Stimulated activated naive B cell treated with anti-CD40 and anti-IgM and Interleukin-4, amounts not matched to agents 10 μg/mL and 1 μg/mL and 100 μg/mL, for 72 hours (primary cell): Measurements from ENCODE around the gene DRC3.

ENCODE experiments used
- ATAC-seq, 2 donors: fragments of 150-1000 bp; cut with Tn5 transposase; replicated peaks; 2 replicates each; pipeline ENCODE4 v1.10.0; 2021; ENCODE audit warnings: moderate library complexity in 1 of 2
- DNase-seq: peaks from one replicate; pipeline ENCODE4 v3.0.0; 2021
- H3K27ac Mint-ChIP-seq: one replicate; pipeline ENCODE4 v1.8.0; 2022; ENCODE audit warnings: mild to moderate bottlenecking, mixed read lengths
- H3K27me3 Mint-ChIP-seq, 2 donors: one replicate each; pipeline ENCODE4 v1.8.0; 2022; ENCODE audit warnings: mixed read lengths in 2 of 2
- H3K36me3 Mint-ChIP-seq, 2 donors: one replicate each; pipeline ENCODE4 v1.8.0; 2022; ENCODE audit warnings: mixed read lengths in 2 of 2, mild to moderate bottlenecking in 1 of 2
- H3K4me1 Mint-ChIP-seq, 2 donors: one replicate each; pipeline ENCODE4 v1.8.0; 2022; ENCODE audit warnings: mixed read lengths in 2 of 2, mild to moderate bottlenecking in 1 of 2
- H3K4me3 Mint-ChIP-seq, 2 donors: one replicate each; pipeline ENCODE4 v1.8.0; 2022; ENCODE audit warnings: mild to moderate bottlenecking in 2 of 2, mixed read lengths in 2 of 2, moderate library complexity in 1 of 2
- H3K9me3 Mint-ChIP-seq, 2 donors: one replicate each; pipeline ENCODE4 v1.8.0; 2022; ENCODE audit warnings: mixed read lengths in 2 of 2, mild to moderate bottlenecking in 1 of 2

DRC3 gene

DNA sequence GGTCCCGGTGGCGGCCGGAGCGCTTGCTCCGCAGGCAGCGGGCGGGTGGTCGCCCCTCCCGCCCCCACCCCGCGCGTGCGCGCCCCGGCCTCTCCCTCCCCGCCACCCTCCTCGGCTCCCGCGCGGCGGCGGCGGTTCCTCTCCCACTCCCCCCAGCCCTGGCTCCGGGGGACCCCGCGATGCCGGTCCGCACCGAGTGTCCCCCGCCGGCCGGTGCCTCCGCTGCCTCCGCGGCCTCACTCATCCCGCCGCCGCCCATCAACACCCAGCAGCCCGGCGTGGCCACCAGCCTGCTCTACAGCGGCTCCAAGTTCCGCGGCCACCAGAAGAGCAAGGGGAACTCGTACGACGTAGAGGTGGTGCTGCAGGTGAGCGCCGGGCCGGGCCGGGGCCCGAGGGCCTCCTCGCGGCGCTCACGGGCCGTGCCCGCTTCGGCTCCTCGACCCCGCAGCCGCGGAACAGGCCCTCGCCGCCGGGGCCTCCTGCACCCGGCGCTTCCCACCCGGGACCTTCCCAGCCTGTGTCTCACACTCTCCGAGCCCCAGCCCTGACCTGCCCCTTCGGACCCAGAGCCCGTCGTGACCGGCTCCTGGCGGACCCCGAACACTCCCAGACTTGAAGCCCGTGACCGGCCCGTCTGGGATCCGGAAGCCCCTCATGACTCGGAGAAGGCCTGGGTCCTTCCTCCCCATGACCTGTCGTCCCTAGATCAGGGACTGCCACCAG, 67.0 kb downstream of the DRC3 start:
- Mint-ChIP-seq H3K27me3 (no peaks in the 10 kb centered on the region), H3K27ac (peak overlapping the region; percentile 94), H3K36me3 (peaks cover 8 to 11% of the 10 kb centered on the region in 2 donors), H3K4me3 (peak overlapping the region; percentile 83 to 91), H3K9me3 (no peaks in the 10 kb centered on the region), H3K4me1 (peaks cover 37 to 59% of the 10 kb centered on the region in 2 donors)
- DNase-seq = no peak
- ATAC-seq = peak; percentile 35 to 41

DNA sequence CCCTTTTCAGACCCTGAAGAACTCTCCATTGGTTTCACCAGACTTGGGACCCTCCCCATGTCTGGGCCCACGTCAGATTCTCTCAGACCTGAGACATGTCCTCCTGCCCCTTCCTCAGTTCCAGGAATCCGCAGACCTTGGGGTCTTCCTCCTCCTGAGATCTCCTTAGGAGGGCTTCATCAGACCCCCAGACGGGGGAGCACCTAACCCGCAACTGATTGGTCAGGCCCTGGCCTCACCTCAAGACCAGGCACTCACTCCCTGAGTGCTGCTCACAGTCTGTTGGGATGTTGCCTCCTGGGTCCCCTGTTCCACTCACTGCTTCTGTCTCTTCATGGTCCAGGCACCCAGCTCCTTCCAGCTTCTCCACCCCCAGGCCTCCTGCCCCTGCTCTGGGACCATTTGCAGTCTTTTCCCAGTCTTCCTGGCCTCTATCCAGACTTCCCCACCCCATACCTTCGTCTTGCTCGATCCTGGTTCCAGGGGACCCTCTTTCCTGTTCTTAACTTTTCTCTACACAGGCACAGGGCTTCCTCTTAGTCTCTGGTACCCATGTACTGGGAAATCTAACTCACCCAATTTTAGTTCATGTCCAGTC, 67.7 kb downstream of the DRC3 start:
- peaks cover 37 to 59% of the 10 kb centered on the region in 2 donors for H3K4me1 Mint-ChIP-seq
- H3K4me3 Mint-ChIP-seq = peak overlapping the region; percentile 83 to 91
- DNase-seq = no peak
- peaks cover 8 to 11% of the 10 kb centered on the region in 2 donors for H3K36me3 Mint-ChIP-seq
- H3K27me3 Mint-ChIP-seq = no peaks in the 10 kb centered on the region
- no peak for ATAC-seq
- peak overlapping the region; percentile 94 for H3K27ac Mint-ChIP-seq
- no peaks in the 10 kb centered on the region for H3K9me3 Mint-ChIP-seq

- Mint-ChIP-seq H3K27ac (no peak overlapping the region), H3K4me3 (no peak overlapping the region), H3K9me3 (no peaks in the 10 kb centered on the region), H3K36me3 (peaks cover 5 to 8% of the 10 kb centered on the region in 2 donors), H3K4me1 (peaks cover 33 to 55% of the 10 kb centered on the region in 2 donors), H3K27me3 (no peaks in the 10 kb centered on the region)
- ATAC-seq = no peak
- no peak for DNase-seq
Measured at GRCh38 chr17:18041776-18042175, 69.1 kb downstream of the DRC3 start.

GRCh38 chr17:18042983-18043382, 70.3 kb downstream of the DRC3 start:
- H3K27me3 Mint-ChIP-seq = no peaks in the 10 kb centered on the region
- H3K9me3 Mint-ChIP-seq = no peaks in the 10 kb centered on the region
- H3K27ac Mint-ChIP-seq = no peak overlapping the region
- peaks cover 24 to 43% of the 10 kb centered on the region in 2 donors for H3K4me1 Mint-ChIP-seq
- H3K4me3 Mint-ChIP-seq = no peak overlapping the region
- DNase-seq = no peak
- peaks cover 3 to 8% of the 10 kb centered on the region in 2 donors for H3K36me3 Mint-ChIP-seq
- ATAC-seq = no peak

DNA sequence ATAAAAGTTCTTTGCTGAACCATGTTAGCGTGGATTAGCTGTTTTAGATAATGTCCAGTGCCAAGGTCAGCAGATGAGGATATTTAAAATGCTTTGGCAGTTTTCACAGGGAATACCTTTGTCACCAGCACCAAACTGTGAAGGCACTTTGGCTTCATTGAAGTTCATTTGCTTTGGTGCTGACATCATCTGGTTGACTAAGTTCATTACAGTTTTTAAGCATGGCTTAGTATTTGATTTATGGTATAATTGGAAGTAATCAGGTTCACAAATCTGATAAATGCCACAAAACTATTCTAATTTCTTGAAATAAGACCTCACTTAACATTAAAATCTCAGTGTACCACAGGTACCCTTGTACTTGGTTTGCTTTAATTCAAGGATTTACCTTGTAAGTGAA, 70.8 kb downstream of the DRC3 start:
- DNase-seq (no peak), ATAC-seq (no peak)
- H3K4me1 Mint-ChIP-seq = peaks cover 20 to 38% of the 10 kb centered on the region in 2 donors
- H3K4me3 Mint-ChIP-seq = no peak overlapping the region
- H3K36me3 Mint-ChIP-seq = peaks cover 3 to 8% of the 10 kb centered on the region in 2 donors
- no peaks in the 10 kb centered on the region for H3K9me3 Mint-ChIP-seq
- no peaks in the 10 kb centered on the region for H3K27me3 Mint-ChIP-seq
- no peak overlapping the region for H3K27ac Mint-ChIP-seq

DNA sequence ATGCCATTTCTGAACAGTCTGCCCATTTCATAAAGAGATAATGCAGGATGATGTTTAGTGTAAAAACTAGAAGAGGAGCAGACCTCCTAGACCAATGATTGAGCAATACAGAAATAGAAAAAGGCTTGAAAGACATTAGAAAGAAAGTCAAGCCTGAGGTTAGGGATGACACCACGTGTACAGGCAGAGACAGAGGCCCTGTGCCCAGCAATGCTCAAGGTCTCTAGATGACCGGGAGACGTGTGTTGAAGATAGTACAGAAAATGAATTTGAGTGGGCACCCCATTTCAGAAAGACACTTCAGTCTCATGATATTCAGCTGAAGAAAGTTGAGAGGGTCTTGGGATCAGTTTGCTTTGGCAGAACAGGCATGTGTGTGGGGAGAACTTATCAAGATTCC, 71.9 kb downstream of the DRC3 start:
- Mint-ChIP-seq H3K4me1 (peaks cover 20 to 38% of the 10 kb centered on the region in 2 donors), H3K9me3 (no peaks in the 10 kb centered on the region), H3K27me3 (no peaks in the 10 kb centered on the region), H3K27ac (no peak overlapping the region), H3K36me3 (peaks cover 5 to 11% of the 10 kb centered on the region in 2 donors), H3K4me3 (no peak overlapping the region)
- ATAC-seq (no peak), DNase-seq (no peak)

DNA sequence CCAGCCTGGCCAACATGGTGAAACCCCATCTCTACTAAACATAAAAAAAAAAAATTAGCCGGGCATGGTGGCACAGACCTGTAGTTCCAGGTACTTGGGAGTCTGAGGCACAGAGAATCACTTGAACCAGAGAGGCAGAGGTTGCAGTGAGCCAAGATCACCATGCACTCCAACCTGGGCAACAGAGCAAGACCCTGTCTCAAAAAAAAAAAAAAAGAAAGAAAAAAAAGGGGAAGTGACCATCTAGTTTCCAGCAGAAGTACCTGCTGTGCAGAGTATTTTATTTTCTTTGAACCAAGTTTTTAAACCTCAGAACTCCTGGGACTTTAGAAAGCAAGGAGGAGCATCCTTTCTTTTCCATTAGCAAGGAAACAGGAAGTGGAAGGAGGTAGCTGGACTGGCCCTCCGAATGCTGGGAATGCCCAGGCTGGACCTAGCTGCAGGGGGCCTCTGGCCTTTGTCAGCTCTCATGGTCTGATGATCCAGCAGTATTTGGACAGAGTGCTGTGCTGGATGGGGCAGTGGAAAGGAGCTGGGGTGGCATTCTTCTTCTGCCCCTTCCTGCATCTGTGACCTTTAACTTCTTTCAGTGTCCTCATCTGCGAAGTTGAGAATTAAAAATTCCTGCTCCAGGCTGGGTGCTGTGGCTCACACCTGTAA, 73.2 kb downstream of the DRC3 start:
- Mint-ChIP-seq H3K27me3 (no peaks in the 10 kb centered on the region), H3K4me3 (no peak overlapping the region), H3K9me3 (no peaks in the 10 kb centered on the region), H3K36me3 (peaks cover 5 to 11% of the 10 kb centered on the region in 2 donors), H3K27ac (peak overlapping the region; percentile 59), H3K4me1 (peaks cover 12 to 27% of the 10 kb centered on the region in 2 donors)
- peak; percentile 70 to 78 for ATAC-seq
- no peak for DNase-seq

GRCh38 chr17:18055597-18055996, 82.9 kb downstream of the DRC3 start:
- Mint-ChIP-seq H3K4me1 (peaks cover 0 to 2% of the 10 kb centered on the region in 2 donors), H3K4me3 (no peak overlapping the region), H3K9me3 (no peaks in the 10 kb centered on the region), H3K27me3 (no peaks in the 10 kb centered on the region), H3K27ac (no peak overlapping the region), H3K36me3 (peaks cover 23 to 32% of the 10 kb centered on the region in 2 donors)
- ATAC-seq (no peak), DNase-seq (no peak)

DNA sequence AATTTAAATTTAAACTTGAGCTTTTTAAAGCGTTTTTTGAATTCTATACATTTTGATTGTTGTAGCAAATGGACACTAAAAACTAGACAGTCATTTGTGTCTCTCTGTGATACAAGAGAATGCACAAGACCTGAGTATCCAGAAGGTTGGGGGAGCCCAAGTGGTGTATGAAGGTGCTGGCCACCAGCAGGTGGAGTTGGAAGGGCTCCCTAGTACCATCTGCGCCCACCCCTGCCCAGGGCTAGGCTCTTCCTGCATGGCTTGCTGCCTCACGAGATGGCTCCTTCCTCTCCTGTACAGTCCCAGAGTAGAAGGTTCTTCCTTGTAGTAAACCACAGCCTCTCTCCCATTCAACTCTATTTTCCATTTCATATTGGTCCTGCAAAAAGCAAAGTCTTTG, 83.6 kb downstream of the DRC3 start:
- H3K9me3 Mint-ChIP-seq = no peaks in the 10 kb centered on the region

DNA sequence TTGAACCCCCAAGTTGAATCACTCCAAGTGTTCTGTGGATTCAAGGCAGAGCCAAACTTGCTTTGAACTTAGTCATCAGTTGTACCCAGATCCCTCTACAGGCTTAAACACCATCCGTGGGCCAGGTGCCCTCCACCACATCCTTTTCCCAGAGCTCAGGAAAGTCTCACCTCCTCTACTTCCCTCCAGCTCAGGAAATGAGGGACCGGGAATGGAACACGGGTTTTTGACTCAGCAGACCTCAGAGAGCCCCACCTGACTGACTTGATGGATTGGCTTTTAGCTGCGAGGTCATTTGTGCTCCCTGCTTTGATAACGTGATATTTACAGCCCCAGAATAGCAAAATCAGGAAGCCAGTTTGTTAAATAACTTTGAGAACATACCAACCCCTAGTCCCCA, 86.6 kb downstream of the DRC3 start:
- ATAC-seq (no peak), DNase-seq (no peak)
- Mint-ChIP-seq H3K9me3 (no peaks in the 10 kb centered on the region), H3K27me3 (no peaks in the 10 kb centered on the region), H3K27ac (no peak overlapping the region), H3K4me3 (no peak overlapping the region), H3K4me1 (peaks cover 0 to 2% of the 10 kb centered on the region in 2 donors), H3K36me3 (peaks cover 25 to 44% of the 10 kb centered on the region in 2 donors)

More for the DNA sequence above, 83.6 kb downstream of the DRC3 start:
- H3K4me3 Mint-ChIP-seq = no peak overlapping the region
- no peak for ATAC-seq
- no peaks in the 10 kb centered on the region for H3K27me3 Mint-ChIP-seq
- peaks cover 0 to 2% of the 10 kb centered on the region in 2 donors for H3K4me1 Mint-ChIP-seq
- H3K27ac Mint-ChIP-seq = no peak overlapping the region
- DNase-seq = no peak
- peaks cover 24 to 35% of the 10 kb centered on the region in 2 donors for H3K36me3 Mint-ChIP-seq

DNA sequence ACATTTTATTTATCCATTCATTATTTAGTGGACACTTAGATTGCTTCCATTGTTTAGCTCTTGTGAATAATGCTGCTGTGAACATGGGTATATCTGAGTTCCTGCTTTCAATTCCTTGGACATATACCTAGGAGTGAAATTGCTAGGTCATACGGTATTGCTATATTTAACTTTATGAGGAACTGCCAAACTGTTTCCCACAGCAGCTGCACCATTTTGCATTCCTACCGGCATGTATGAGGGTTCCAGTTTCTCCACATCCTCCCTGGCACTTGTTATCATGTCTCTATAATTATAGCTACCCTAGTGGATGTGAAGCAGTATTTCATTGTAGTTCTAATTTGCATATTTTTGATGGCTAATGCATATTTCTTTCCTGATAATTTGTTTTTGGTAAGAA, 91.4 kb downstream of the DRC3 start:
- Mint-ChIP-seq H3K27ac (no peak overlapping the region), H3K36me3 (peaks cover 20 to 35% of the 10 kb centered on the region in 2 donors), H3K4me1 (no peaks in the 10 kb centered on the region), H3K27me3 (no peaks in the 10 kb centered on the region), H3K4me3 (no peak overlapping the region), H3K9me3 (no peaks in the 10 kb centered on the region)
- DNase-seq (no peak), ATAC-seq (no peak)

GRCh38 chr17:18065546-18065945, 92.9 kb downstream of the DRC3 start:
- no peak for ATAC-seq
- Mint-ChIP-seq H3K27me3 (no peaks in the 10 kb centered on the region), H3K4me1 (no peaks in the 10 kb centered on the region), H3K4me3 (no peak overlapping the region), H3K9me3 (no peaks in the 10 kb centered on the region), H3K27ac (no peak overlapping the region), H3K36me3 (peaks cover 13 to 29% of the 10 kb centered on the region in 2 donors)
- no peak for DNase-seq
